Fibroblast of skin of left quadriceps (primary cell): ENCODE measurements around the gene OR52N4.
A peak's percentile ranks its signal among the peaks of the same experiment; 100 is the strongest.
"Not testable (repeated sequence)": the region's sequence is repeated elsewhere in the genome, so short reads cannot be mapped to it uniquely, and the experiment has no call there.

Experiments used
- DNase-seq, 2 experiments: peaks; one replicate each; pipeline ENCODE4 v3.0.0-alpha.2; 2013; ENCODE audit warnings: low read depth in 2 of 2

The OR52N4 gene

GRCh38 chr11:5753943-5754342 lies at the start of gene OR52N4:
OR52N4 (plus strand) TSS chr11:5754243; CDS start chr11:5754741, 498 bp downstream.
- no peak for DNase-seq

DNA sequence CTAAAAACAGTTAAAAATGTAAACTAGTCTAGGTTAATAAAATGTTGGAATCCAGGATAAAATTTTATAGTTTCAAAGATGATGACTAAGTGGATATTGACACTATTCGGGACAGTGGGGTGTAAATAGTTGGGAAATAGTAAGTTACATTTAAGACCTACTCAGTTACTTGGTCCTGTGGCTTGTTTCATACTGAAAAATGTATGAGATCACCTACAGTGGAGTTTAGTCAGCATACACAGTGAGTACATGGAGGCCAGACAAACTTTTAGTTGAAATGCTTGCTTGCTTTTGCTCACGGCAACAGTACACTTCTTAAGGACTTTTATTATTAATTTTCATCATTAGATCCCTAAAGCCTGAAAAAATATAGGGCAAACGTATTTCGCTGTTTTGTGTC lies 48.4 kb upstream of the OR52N4 start:
- DNase-seq = no peak

DNA sequence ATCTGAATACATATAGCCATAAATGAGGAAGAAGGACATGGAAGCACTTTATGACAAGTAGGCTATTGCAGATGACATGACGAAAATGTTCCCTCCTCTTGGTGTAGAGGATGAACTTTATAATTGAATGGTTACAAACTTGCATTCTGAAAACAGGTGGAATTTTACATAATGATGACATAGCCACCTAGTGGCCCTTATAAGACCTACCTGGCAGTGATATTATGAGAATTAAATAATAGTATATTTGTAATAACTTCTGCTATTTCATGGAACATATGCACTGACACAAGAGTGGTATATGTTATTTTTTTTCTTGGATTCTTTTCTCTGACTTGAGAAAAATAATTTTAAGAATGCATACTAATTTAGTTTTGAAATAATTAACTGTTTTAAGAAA lies 41.5 kb upstream of the OR52N4 start:
- no peak for DNase-seq

GRCh38 chr11:5713695-5714094 lies 40.3 kb upstream of the OR52N4 start:
- DNase-seq = no peak

DNA sequence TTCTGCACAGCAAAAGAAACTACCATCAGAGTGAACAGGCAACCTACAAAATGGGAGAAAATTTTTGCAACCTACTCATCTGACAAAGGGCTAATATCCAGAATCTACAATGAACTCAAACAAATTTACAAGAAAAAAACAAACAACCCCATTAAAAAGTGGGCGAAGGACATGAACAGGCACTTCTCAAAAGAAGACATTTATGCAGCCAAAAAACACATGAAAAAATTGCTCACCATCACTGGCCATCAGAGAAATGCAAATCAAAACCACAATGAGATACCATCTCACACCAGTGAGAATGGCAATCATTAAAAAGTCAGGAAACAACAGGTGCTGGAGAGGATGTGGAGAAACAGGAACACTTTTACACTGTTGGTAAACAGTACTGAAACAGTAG lies 37.5 kb upstream of the OR52N4 start:
- DNase-seq = not testable (repeated sequence)

DNA sequence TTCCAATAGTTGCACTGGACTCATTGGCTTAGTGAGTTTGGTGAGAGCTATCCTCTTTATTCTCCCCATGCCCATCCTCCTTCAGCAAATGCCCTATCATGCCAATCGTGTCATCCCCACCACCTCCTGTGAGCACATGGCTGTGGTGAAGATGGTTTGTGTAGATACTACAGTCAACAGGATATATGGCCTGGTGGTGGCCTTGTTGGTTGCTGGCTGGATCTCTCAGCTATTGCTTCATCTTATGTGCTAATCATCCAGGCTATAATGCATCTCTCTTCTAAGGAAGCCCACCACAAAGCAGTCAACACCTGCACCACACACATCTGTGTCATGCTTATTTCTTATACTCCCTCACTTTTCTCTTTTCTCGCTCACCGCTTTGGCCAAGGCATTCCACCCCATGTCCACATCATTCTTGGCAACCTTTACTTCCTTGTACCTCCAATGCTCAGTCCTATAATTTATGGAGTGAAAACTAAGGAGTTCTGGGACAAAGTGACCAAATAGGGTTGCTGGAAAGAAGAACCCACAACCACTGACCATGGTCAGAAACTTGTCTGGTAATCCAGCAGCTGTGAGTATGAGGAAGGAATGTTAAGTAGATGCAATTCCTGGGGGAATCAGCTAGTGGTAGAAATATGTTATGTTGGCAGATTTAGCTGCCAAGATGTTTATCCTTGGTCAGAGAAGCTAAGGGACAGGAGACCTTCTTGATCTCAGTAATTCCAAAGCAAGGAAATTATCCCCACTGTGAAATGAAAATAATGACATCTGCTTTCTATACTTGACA lies 34.1 kb upstream of the OR52N4 start:
- DNase-seq = no peak

- DNase-seq = no peak
Observed at GRCh38 chr11:5722622-5723021, 31.4 kb upstream of the OR52N4 start.

- no peak for DNase-seq
Observed at GRCh38 chr11:5726351-5726750, 27.7 kb upstream of the OR52N4 start.

DNA sequence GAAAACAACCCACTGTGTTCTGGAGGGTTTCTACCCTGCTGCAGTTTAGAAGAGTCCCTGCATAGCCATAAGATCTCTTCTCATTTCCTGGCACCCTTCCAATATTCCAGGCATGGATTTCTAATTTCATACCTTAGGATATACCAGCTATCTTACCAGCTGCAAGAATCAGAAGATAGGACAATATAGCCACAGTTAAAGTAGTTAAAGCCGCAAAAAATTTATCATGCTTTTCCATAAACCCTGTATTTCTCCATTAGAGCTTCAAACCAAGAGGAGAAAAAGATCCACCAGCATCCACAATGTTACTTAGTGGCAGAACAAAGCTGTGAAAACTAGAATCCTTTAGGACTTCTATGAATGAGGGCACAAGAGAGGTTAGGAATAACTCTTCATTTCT lies 26.4 kb upstream of the OR52N4 start:
- no peak for DNase-seq

- DNase-seq = no peak
Observed at GRCh38 chr11:5736396-5736795, 17.6 kb upstream of the OR52N4 start, which contains the start of gene OR56B1. OR56B1 (plus strand) TSS chr11:5736448; CDS start chr11:5736517, 69 bp downstream.

- DNase-seq = peak; percentile 15 to 22
Observed at GRCh38 chr11:5737091-5737490, 17.0 kb upstream of the OR52N4 start.

DNA sequence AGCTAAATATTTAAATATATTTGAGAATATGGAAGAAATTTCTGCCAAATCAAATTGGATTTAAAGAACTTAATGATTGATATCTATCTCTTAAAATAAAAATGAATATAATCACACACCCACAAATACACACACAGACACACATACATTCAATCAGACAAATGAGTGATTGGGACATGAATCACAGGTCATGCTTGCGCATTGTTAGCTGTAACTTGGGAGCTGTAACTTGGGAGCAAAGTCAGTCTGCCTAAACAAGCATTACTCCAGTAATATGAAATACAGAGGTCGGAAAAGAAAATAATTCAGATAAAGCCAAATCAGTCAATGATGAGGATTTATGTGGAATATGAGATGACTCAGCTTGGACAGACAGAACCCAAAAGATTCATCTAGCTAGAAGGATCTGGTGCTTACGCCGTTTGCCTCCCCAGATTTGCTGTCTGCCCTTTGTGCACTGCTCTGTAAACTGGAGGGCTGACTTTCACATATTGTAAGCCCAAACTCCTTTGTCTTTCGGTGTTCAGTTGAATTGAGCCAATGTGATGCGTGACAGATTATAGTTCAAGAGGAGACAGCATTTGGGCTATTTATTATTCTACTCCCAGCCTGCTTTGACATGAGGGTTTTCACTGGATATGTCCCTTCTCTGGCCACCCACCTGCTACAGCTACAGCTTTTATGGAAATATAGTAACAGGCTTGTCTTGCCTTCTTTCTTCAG lies 16.2 kb upstream of the OR52N4 start:
- no peak for DNase-seq

GRCh38 chr11:5738431-5738830 lies 15.6 kb upstream of the OR52N4 start:
- no peak for DNase-seq

DNA sequence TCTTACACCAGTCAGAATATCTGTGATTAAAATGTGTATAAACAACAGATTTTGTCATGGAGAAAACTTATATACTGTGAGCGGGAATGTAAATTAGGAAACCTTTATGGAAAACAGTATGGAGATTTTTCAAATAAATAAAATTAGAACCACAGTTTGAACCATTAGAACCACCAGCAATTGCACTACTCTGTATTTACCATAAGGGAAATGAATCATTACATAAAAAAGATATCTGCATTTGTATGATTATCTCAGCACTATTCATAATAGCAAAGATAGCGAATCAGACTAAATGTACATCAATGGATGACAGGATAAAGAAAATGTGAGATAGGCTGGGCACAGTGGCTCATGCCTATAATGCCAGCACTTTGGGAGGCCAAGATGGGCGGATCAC lies 7.4 kb upstream of the OR52N4 start:
- DNase-seq = no peak

DNA sequence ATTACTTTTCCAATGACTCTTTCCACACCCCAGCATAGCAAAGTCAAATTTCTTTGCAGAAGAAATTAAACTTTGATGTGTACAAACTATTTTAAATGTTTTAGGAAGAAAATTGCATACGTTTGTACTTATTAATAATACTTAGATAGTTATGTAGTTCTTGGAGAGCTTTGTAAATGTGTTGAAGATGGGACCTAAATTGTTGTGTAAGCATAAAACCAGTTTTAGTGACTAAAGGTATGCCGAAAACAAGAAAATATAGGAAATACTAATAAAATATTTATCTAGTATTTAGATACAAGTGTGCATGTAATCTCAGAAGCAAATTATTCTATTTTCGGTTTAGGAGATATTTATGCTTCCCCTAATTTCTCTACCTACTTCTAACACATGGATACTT lies 4.2 kb upstream of the OR52N4 start:
- DNase-seq = no peak

GRCh38 chr11:5767056-5767455 lies 13.0 kb downstream of the OR52N4 start:
- DNase-seq = no peak

- DNase-seq = no peak
Observed at GRCh38 chr11:5783255-5783654, 29.2 kb downstream of the OR52N4 start, which contains the start of gene OR52N5. OR52N5 (minus strand) TSS chr11:5783355; CDS start chr11:5778634, 4,721 bp downstream.

DNA sequence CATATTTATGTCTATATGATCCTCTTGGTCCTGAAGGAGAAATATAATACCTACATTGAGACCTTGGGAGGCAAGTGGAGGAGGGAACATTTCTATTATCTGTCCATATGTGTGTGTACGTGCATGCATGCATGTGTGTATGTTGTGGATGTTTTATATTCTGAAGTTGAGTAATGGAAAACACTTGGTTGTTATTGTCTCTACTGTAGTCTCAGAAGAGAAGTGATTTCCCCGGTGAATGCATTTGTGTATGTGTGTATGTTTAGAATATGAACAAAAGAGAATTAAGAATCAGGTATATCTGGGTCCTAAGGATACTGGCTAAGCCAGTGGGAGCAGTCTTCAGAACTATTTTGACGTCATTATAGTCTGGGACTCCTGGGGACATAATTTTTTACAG lies 37.1 kb downstream of the OR52N4 start, which contains the start of gene OR52N1:
Gene OR52N1 (minus strand): TSS at position 101 of the 400 bp plus-strand sequence. CDS start 2,449 bp downstream, outside the sequence.
- DNase-seq = no peak

GRCh38 chr11:5796541-5796940 lies 42.5 kb downstream of the OR52N4 start:
- DNase-seq = no peak

DNA sequence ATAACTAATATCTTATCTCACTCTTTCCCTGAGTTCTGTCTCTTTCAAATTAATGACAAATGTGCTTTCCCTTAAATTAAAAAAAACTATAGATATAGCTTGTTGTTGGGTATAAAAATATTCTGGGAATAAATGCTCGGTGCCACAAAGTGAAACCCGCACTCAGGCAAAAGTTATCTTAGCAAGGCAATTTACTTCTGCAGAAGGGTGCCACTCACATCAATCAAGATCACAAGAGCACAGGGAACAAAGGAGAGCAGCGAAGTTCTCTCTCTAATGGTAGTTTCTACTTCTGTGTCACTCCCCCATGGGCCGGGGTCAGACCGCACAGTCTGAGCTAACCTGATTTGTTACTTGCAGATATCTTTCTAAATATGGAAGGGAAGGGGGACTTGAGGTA lies 49.9 kb downstream of the OR52N4 start:
- no peak for DNase-seq
